GM19025 (cell line): ENCODE data around the gene ABL1.

Experiments
- ATAC-seq: cut with Tn5 transposase; IDR thresholded peaks from one replicate; pipeline ENCODE4 v1.9.1; 2021; ENCODE audit warnings: mild to moderate bottlenecking, low read depth, moderate library complexity; ENCODE audit not compliant: unreplicated experiment

Gene ABL1

DNA sequence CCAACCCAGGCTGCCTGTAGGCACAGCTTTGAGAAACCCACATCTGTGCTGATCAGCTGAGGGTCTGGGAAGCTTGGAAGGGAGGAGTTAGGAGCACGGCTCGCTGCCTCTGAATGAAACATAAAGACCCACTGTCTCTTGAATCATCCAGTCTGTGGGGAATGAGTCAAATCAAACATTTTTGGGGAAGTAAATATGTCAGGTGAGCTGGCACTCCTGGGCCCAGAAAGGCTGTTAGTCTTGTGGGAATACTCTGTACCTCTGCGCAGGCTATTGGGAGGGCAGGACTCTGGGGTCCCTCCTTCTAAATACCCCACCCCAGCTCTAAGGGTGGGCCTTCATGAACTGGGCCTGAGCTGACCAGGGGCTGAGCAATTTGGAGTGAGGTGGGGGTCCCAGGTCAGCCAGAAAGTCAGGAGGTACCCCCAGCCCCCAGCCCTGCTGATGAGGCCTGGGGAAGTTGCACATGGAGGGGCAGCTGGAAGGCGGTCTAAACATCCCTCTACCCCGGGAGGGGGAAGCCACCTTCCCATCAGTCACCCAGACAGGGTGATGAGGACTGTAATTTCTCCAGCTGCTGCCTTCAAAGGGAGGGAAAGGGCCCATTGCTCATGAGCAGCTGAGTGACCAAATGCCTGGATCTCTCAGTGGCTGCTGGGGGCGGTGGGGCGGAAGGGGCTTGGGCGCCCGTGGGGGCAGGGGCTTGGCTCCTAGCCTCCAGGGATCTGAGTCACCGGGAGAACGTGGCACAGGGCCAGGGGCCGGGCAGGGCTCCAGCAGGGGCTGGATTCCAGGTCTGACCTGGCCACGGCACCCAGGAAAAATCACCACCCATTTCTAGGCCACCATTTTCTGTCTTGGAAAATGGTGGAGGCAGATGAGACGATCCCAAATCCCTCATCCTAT lies 93.2 kb downstream of the ABL1 start:
- no peak for ATAC-seq

- ATAC-seq = no peak
Measured at GRCh38 chr9:130929571-130930038, 94.6 kb downstream of the ABL1 start.

- ATAC-seq = no peak
Measured at GRCh38 chr9:130930132-130930803, 95.2 kb downstream of the ABL1 start.

DNA sequence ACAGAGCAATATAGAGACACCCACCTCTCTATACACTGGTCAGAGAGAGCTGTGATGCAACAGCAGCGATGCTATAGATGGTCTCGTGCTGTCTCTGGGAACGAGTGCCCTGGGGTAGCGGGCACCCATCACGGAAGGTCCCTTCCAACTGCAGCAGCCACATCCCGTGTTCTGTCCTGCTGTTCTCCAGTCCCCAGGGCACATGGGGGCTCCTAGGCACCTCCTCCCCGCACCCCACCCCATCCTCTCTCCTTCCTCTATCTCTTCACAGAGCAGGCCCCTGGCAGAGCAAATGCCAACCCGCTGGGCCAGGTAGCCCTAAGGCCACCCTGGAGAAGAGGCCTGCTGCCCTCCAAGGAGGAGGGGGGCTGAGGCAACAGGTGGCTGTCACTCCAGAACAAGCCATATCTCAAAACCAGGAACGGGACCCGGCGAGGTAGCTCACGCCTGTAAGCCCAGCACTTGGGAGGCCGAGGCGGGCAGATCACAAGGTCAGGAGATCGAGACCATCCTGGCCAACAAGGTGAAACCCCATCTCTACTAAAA lies 95.8 kb downstream of the ABL1 start:
- no peak for ATAC-seq

DNA sequence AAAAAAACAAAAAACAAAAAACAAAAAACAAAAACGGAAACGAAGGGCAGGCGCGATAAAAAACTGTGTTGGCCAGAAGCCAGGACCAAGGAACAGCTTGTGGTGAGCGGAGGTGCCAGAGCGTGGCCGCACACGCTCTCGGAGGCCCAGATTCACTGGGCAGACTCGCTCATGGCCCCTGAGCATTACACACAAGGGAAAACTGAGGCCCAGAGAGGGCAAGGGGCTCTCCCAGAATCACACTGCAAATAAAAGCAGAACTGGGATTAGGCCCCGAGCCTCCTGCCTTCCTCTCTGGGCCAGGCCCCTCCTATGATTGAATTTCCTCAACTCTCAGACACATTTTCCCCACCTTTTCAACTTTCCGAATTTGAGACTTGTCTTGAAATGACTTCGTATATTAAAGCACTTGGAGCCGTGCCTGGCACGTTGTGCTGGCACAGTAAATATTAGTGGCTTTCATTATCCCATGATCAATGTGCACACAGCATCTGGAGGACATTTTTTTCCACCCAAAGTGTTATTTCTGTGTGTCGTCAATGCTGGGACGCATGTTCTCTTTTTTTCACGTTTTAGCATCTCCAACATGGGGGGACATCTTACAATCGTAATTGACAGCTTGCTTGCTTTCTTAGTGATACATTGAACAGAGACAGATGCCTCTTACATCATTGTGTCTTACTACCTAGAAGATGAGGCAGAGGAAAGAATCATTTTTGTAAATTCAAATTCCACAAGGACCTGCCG lies 96.6 kb downstream of the ABL1 start:
- ATAC-seq = no peak

DNA sequence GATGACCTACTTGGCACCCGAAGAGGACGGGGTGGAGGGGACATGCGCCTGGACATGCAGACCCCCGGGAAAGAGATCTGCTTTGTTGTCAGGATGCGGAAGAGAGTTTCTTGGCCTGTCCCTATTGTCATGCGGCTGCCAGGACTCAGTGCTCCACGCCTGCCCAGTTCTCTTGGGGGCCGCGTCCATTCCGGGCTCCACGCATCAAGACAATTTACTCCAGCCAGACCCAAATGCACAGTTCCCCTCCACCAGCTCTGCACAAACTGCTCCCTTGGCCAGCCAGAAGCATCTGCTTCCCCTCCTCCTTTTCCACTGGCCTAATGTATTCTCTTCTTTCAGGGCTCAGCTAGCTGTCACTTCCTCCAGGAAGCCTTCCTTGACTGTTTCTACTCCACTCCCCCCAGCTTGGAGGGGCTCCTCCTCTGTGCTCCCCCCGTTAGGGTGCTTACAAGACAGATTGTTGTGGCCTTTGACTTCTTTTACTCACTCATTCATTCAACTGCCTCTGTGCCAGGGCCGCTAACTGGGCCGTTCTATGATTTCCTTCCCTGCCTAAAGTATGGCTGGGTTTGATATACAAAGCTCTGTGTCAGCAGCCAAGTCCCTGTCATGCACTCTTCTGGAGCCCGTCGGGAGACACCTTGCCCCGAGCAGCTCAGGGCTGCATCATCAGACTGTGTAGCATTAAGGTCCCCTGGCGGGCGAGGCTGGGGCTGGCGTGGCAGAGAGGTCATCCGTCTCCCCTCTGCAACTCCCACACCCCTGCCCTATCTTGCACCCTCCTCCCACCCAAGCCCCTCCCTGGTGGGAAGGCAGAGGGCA lies 97.4 kb downstream of the ABL1 start:
- no peak for ATAC-seq

DNA sequence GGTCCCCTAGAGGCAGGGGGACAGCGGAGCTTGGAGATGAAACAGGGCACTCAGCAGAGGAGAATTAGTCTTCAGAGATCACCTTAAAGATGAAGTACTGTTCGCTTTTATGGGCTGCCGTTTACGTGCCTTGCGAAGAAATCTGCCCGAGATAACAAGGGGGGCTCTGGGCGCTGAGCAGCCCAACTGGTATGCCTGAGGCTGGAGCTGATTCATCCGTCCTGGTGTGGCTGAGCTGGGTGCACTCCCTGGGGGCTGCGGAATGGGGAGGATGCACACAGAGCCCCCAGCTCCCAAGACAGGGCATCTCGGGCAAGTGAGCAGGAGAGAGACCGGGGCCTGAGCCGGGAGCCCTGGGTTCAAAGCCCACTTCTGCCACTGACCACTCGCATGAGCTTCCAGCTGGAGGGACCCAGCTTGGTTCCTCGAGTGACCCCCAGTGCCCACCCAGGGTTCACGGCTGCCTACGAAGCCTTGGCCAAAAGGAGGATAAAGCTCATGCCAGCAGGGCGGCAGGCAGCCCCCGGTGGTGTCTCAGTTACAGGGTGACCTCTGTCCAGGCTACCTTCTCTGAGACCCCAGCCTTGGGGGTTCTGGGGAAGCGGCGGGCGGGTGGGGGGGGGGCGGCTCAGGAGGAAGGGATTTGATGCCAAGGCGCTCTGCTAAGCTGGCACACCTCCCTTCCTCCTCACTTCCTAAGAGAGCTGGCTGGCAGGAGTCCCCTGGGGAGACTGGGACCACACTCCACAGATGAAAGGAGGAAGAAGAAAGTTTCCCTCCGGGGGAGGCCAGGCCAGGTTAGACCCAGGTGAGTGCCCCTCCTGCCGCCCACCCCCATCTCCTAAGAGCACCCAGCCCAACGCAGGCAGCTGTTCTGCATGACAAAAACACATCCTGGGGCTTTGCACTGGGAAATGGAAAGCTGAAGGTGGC lies 98.3 kb downstream of the ABL1 start:
- ATAC-seq = no peak

DNA sequence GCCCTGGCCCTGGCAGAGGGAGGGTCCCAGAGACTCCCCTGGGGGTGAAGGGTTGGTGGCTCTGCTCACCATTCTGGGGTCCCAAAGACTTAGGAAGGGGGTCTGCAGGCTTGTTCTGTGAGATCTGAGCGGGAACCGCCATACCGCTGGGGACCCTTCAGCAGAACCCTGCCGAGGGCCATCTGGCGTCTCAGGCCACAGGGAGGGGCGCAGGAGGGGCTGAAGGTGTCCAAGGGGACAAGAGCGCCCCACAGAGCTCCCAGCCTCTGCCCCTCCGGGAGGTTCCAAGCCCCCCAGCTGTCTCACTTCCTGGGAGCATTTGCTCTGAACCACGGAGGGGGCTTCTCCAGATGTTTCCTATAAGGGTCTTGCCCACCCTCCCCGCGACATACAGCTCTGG lies 99.2 kb downstream of the ABL1 start:
- ATAC-seq = no peak

DNA sequence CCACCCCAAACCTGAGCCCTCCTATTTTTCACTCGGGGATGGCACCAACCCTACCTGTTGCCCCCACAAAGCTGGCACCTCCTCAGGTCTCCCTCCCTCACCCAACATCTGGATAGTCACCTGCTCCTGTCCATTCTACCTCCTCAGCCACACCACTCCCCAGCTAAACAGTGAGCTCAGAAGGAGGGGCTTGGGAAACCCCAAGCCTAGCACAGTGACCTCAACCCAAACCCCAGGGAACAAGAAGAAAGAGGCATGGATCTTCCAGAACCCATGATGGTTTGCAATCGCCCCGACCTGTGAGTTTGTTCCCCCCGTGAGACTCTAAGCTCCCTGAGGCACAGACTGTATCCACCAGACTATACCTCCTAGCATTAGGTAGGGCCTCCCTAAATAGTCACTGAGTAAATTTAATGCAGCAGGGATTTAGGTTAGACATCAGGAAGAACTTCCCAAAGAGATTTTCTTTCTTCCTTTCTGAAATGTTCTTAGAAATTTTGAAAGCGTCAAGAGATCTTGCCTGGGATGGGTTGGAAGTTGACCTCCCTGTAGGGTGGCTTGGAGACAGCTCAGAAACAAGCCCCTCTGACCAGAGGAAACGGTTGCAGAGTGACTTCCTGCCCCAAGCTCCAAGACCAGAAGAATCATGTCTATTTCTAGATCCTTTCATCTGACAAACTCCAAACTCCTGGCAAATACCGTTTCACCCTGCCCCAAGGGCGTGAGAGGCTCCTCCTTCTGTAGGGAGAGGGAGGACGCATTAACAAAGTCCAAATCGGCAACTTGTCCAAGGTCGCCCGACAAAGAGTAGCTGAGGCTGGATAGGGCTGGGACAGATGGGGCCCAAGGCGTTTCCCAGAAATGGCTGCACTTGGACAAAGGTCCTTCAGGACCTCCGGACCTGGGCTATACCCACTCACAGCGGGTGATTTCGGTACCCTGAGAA lies 99.9 kb downstream of the ABL1 start:
- ATAC-seq = no peak

DNA sequence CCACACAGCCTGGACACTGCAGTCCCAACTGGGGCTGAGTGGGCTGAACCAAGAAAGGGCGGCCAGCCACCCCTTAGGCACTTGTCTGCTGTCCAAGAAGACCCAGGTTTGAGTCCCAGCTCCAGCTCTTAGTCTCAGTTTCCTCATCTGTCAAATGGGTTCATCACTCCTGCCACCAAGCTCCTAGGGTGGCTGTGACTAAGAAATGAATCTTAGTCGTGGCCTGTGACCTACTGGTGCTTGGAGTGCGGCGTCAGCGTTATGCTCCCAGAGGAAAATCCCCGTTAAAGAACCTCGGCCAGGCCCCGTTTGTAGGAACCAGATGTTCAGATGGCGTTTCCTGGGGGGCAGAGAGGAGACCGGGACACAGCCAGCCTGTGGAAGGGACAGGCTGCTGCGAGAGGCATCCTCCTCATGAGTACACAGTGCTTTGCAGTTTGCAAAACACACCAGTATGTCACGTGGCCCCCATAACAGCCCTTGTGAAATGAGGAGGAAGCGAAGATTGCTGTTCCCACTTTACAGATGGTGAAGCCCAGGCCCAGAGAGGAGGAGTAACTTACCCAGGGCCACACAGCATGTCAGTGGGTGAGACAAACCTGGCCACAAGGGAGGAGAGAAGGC lies 100.7 kb downstream of the ABL1 start:
- ATAC-seq = no peak

GRCh38 chr9:130936285-130937117 lies 101.4 kb downstream of the ABL1 start:
- no peak for ATAC-seq
